ENCODE measurements around the gene EXO1.

GRCh38 chr1:241808265-241808664, 39.7 kb upstream of the EXO1 start:
- TF ChIP-seq POLR2AphosphoS5 (IDR thresholded peaks at IDR 0.05): no peak
- no peak for TF ChIP-seq CTCF (IDR thresholded peaks at IDR 0.05)

All from esophagus muscularis mucosa (tissue), 3 donors.